HUES64 (cell line): ENCODE measurements around the gene GRAMD1A.
A peak's percentile ranks its signal among the peaks of the same experiment; 100 is the strongest.
"Not testable (repeated sequence)": the region's sequence is repeated elsewhere in the genome, so short reads cannot be mapped to it uniquely, and the experiment has no call there.

Source experiments
- H3K27ac ChIP-seq: 2 replicates; pipeline ENCODE4 v1.7.0; 2013; ENCODE audit warnings: low read depth, low read length, inconsistent platforms
- H3K27me3 ChIP-seq: 2 replicates; pipeline ENCODE4 v1.6.1; 2013; ENCODE audit warnings: mild to moderate bottlenecking, low read length; ENCODE audit not compliant: insufficient read depth
- H3K36me3 ChIP-seq: 2 replicates; pipeline ENCODE4 v1.6.1; 2013; ENCODE audit warnings: mild to moderate bottlenecking, low read length; ENCODE audit not compliant: insufficient read depth
- H3K4me1 ChIP-seq: 2 replicates; pipeline ENCODE4 v1.6.1; 2013; ENCODE audit warnings: mild to moderate bottlenecking, low read length, moderate library complexity; ENCODE audit not compliant: insufficient read depth
- H3K4me3 ChIP-seq: 2 replicates; pipeline ENCODE4 v1.5.1; 2013; ENCODE audit warnings: mild to moderate bottlenecking, low read length, moderate library complexity
- H3K9ac ChIP-seq: 2 replicates; pipeline ENCODE4 v1.6.1; 2013; ENCODE audit warnings: mild to moderate bottlenecking, low read depth, low read length
- H3K9me3 ChIP-seq: 2 replicates; pipeline ENCODE4 v1.6.1; 2013; ENCODE audit warnings: low read depth, low read length; ENCODE audit not compliant: insufficient read depth
- whole genome bisulfite sequencing: fragments of 150-250, 120-280 bp; methylation state at CpG from one replicate; pipeline ENCODE4 v1.1.7; 2013; ENCODE audit warnings: missing lambda C conversion rate; 5-methylcytosine and 5-hydroxymethylcytosine counted together

Gene GRAMD1A

DNA sequence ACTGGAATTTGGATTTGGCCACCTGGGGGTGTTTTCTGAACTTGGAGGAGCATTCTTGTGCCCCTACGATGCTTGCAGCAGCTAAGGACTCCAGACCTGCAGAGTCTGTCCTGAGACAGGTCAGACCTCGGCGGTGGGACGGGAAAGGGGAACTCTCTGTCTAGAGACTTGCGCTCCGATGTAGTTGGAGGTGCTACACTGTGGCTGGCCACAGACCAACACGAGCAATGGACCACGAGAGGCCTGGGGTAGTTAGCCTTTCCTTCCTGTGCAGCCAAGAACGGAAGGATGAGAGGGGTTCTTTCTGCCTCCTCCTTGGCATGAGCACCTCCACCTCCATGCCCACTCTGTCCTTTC is 5.9 kb upstream of the GRAMD1A start:
- H3K4me3 ChIP-seq, result no peak overlapping the region
- peaks cover 18% of the 10 kb centered on the region for H3K4me1 ChIP-seq
- H3K27ac ChIP-seq, result no peak overlapping the region
- H3K9ac ChIP-seq, result no peak overlapping the region
- no peaks in the 10 kb centered on the region for H3K9me3 ChIP-seq
- 92% methylated on average over 9 of the region's 9 CpGs for WGBS
- H3K36me3 ChIP-seq, result no peaks in the 10 kb centered on the region
- no peaks in the 10 kb centered on the region for H3K27me3 ChIP-seq

DNA sequence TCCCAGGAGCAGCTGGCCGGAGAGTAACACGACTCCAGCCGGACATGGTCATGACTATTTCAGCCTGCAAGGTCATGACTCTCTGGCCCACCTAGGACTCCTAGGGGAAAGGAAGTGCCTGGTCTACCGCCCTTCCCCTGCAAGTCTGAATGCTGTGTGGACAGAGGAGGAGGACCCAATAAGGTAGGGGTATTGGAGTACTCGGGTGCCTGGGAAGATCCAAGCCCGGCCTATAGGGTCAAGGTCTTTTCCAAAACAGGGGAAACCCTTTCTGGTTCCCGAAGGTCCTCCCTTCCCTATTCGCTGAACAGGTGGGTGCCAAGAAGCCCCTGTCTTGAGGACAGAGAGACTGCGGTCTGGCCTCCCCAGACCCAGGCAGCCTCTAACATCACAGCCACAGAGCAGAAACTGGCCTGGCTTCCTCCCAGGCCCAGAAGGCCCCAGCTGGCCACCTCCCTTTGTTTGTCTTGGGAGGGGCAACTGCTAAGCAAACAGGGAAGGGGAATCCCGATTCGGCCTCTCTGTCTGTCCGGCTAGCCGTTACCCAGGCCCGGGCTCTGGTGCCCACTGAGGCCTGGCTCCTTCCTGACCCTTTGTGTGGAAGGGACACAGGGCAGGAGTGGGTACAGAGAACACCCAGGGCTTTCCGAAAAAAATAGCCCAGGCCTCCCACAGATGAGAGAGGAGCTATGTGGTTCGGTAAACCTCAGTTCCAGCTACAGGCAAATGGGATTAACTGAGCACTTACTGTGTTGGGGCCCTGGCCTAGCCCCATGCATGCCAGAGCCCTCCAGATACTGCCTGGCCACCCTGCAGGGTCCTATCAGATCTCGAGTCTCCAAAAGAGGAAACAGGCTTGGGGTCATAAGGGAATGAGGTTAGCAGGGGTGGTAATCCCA is 5.2 kb upstream of the GRAMD1A start:
- Histone ChIP-seq H3K4me3 (no peak overlapping the region), H3K36me3 (no peaks in the 10 kb centered on the region), H3K27ac (no peak overlapping the region), H3K4me1 (peaks cover 18% of the 10 kb centered on the region), H3K27me3 (no peaks in the 10 kb centered on the region), H3K9me3 (no peaks in the 10 kb centered on the region), H3K9ac (no peak overlapping the region)
- 92% methylated on average over 17 of the region's 17 CpGs for WGBS

DNA sequence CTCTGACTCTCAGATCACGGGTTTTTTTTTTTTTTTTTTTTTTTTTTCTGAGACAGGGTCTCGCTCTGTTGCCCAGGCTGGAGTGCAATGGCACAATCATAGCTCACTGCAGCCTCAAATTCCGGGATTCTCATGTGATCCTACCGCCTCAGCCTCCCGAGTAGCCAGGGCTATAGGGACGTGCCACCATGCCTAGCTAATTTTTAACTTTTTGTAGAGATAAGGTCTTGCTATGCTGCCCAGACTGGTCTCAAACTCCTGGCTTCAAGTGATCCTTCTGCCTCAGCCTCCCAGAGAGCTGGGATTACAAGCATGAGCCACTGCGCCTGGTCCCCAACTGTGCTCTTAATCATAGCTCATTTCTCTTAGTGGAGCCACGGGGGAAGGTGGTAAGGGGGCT is 4.6 kb upstream of the GRAMD1A start:
- H3K4me1 ChIP-seq, result peaks cover 18% of the 10 kb centered on the region
- WGBS, result 98% methylated on average over 8 of the region's 8 CpGs
- no peak overlapping the region for H3K4me3 ChIP-seq
- no peak overlapping the region for H3K27ac ChIP-seq
- H3K9ac ChIP-seq, result no peak overlapping the region
- H3K9me3 ChIP-seq, result no peaks in the 10 kb centered on the region
- H3K27me3 ChIP-seq, result no peaks in the 10 kb centered on the region
- H3K36me3 ChIP-seq, result no peaks in the 10 kb centered on the region

DNA sequence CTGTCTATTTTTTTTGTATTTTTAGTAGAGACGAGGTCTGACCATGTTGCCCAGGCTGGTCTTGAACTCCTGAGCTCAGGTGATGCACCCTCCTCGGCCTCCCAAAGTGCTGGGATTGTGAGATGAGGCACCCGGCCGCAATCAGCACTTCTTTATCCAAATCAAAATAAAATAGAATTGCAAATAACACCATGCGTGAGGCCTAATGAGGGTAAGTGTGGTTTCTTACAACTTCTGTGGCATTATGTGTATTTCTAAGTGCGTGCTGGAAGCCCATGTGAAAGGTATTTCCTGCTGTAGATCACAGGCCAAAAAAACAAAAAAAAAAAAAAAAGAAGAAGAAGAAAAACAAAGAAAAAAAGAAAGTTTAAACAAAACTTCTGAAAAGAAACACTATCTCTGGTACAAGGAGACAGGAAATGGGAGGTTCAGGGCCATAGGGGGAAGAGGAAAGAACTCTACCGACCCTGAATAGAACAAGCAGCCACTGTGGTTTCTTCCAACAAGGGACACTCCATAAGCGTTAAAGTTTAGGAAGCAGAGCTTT is 3.0 kb upstream of the GRAMD1A start:
- H3K27ac ChIP-seq, result peak overlapping the region; percentile 42
- H3K4me1 ChIP-seq, result peaks cover 27% of the 10 kb centered on the region
- H3K27me3 ChIP-seq, result no peaks in the 10 kb centered on the region
- no peak overlapping the region for H3K9ac ChIP-seq
- no peaks in the 10 kb centered on the region for H3K9me3 ChIP-seq
- WGBS, result 55% methylated on average over 8 of the region's 8 CpGs
- peaks cover 5% of the 10 kb centered on the region for H3K36me3 ChIP-seq
- H3K4me3 ChIP-seq, result no peak overlapping the region

DNA sequence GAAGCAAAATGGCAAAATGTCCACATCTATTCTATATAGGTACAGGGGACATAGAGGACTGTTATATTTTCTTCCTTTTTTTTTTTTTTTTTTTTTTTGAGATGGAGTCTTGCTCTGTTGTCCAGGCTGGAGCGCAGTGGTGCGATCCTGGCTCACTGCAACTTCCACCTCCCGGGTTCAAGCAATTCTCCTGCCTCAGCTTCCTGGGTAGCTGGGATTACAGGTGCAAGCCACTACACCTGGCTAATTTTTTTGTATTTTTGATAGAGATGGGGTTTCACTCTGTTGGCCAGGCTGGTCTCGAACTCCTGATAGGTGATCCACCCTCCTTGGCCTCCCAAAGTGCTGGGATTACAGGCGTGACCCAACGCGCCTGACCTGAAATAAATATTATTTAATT is 1.9 kb upstream of the GRAMD1A start:
- not testable (repeated sequence) for H3K9me3 ChIP-seq, H3K4me3 ChIP-seq, H3K27ac ChIP-seq, H3K27me3 ChIP-seq, H3K9ac ChIP-seq
- Histone ChIP-seq H3K36me3 (peaks cover 10% of the 10 kb centered on the region), H3K4me1 (peaks cover 33% of the 10 kb centered on the region)
- 99% methylated on average over 4 of the region's 7 CpGs for WGBS

DNA sequence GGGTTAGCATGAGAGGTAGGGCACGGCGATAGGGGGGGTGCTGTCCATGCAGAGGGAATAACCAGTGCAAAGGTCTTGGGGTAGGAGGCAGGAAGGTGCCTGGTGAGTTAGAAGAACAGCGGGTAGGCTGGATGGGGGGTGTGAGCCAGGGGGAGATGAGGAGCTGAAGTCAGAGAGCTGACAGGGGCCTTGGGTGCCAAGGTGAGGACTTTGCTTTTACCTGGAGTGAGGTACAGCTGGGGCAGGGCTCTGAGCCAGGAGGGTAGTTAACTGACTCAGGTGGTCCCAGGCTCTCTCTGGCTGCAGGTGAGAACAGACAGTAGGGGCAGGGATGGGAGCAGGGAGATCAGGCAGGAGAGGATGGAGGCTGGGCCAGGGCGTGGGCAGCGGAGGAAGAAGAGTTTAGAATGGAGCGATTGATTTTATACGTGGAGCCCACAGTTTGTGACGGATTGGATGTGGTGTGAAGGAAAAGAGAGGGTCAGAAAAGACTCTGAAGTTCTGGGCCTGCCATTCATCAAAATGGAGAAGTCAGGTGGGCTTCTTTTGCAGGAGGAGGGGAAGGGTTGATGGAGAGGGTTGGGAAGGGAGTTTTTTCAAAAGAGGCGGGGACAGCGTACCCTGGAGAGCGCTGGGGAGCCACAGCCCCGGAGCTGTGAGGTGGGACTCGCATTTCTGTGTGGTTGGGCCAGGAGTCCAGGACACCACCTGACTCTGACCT is 1.2 kb upstream of the GRAMD1A start:
- Histone ChIP-seq H3K4me1 (peaks cover 38% of the 10 kb centered on the region), H3K27ac (peak overlapping the region; percentile 97; the same call in 1 of the 2 replicates), H3K9ac (peak overlapping the region; percentile 85)

DNA sequence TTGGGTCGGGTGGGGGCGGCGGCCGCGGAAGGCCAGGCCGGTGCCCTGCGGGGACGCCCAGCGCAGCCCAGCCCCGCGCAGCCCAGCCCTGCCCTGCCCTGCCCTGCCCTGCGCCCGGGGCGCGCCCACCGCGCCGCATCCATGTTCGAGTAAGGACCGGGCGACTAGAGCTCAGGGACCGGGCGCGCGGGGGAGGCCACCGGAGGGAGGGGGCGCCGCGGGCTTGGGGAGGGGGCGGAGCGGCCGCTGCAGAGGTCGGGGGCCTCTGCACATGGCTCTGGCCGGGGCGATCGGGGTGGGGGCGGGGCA is 169 bp downstream of the GRAMD1A start:
- no peaks in the 10 kb centered on the region for H3K9me3 ChIP-seq
- H3K9ac ChIP-seq, result peak overlapping the region; percentile 85
- H3K36me3 ChIP-seq, result peaks cover 23% of the 10 kb centered on the region
- H3K27me3 ChIP-seq, result no peaks in the 10 kb centered on the region
- peak overlapping the region; percentile 84 for H3K4me3 ChIP-seq
- peak overlapping the region; percentile 97; the same call in 1 of the 2 replicates for H3K27ac ChIP-seq
- H3K4me1 ChIP-seq, result peaks cover 44% of the 10 kb centered on the region
- under 1% methylated on average over 37 of the region's 37 CpGs for WGBS

More for the DNA sequence above, 1.2 kb upstream of the GRAMD1A start:
- no peaks in the 10 kb centered on the region for H3K9me3 ChIP-seq
- WGBS, result 27% methylated on average over 13 of the region's 13 CpGs
- H3K4me3 ChIP-seq, result peak overlapping the region; percentile 84
- no peaks in the 10 kb centered on the region for H3K27me3 ChIP-seq
- peaks cover 11% of the 10 kb centered on the region for H3K36me3 ChIP-seq

DNA sequence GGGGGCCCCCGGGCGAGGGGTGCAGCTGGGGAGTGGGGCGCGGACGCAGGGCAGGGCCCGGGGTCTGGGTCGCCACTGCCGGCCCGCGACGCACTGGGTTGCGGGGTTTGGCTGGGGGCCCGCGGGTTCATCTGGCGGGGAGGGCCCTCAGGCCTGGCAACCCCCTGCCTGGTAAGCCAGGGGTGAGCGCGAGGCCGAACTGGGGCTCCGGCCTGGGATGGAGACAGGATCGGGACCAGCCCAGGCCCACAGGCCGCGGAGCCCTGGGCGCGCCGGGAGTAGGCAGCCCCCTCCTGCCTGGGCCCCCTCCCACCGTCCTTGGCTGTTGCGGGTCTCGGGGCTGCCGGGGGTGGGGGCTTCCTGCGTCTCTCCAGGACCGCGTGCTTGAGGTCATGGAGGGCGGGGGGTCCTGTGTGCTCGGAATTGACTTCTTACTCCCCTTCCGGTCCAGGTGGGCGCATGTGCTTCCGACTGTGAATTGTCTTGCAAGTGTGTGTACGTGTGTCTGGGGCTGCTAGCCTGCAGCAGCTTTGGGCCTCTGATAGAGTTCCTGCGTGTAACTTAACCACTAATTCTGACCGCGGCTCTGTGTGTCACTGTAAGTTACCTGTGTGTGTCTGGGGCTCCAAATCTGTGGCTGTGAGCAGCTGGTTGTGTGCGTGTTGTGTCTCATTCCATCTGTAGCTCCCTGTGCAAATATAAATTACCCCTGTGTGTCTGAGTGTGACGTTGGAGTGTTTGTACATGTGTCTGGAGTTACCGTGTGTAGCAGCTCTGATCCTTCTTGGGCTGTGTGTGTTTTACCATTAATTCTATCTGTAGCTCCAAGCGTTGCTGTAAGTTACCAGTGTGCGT is 751 bp downstream of the GRAMD1A start:
- Histone ChIP-seq H3K27ac (peak overlapping the region; percentile 97), H3K9ac (peak overlapping the region; percentile 84), H3K36me3 (peaks cover 28% of the 10 kb centered on the region), H3K9me3 (no peaks in the 10 kb centered on the region), H3K27me3 (no peaks in the 10 kb centered on the region), H3K4me3 (peak overlapping the region; percentile 84), H3K4me1 (peaks cover 44% of the 10 kb centered on the region)
- 4% methylated on average over 46 of the region's 46 CpGs for WGBS

DNA sequence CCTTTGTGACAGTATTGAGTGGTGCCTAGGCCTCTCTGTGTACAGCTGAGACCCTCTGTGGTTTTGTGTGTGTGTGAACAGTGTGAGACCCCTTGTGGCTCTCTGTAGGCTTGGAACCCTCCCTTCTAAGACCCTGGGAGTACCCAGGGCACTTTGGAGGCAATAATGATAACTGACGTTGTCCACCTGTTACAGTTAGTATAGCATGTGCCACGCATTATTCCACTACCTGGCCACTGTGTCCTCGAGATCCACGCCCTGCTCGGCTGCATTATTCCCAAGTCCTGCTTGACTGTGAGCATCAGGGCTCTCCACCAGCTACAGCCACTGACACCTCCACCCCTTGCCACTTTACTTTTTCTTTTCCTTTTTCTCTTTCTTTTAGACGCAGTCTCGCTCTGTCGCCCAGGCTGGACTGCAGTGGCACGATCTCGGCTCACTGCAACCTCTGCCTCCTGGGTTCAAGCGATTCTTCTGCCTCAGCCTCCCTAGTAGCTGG is 2.0 kb downstream of the GRAMD1A start:
- H3K4me3 ChIP-seq, result peak overlapping the region; percentile 84
- peaks cover 40% of the 10 kb centered on the region for H3K36me3 ChIP-seq
- no peaks in the 10 kb centered on the region for H3K9me3 ChIP-seq
- H3K27ac ChIP-seq, result no peak overlapping the region
- peaks cover 38% of the 10 kb centered on the region for H3K4me1 ChIP-seq
- 92% methylated on average over 11 of the region's 11 CpGs for WGBS
- H3K27me3 ChIP-seq, result no peaks in the 10 kb centered on the region
- no peak overlapping the region for H3K9ac ChIP-seq

DNA sequence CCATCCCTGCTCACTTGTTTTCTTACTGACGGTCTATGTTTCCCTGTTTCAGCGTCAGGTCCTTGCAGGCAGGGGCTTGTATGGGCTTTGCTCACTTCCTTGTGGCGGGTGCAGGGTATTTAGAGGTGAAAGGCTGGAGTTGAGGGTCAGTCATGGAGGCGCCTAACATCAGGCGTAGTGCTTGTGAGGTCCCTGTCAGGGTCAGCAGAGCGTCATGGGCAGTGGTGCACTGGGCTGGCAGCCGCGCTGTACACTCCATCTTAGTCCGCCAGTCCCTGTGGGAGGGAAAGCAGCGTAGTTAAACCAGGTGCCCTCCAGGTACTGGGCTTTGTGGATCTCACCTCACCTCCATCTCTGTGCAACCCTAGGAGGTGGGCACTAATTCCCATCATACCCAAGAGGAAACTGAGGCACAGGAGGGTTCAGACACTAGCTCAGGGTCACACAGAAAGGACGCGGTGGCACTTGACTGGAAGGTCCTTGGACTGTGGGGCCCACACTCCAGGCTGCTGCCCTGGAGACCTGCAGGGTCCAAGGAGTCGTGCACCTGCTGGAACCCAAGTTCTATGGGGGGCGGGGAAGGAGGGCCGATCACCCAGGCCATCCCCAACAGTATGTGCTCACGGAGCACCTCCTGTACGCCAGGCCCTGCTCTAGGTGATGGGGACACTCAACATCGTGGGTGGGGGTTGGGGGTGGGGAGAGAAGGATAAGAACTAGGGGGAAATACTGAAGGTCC is 4.6 kb downstream of the GRAMD1A start:
- peaks cover 26% of the 10 kb centered on the region for H3K4me1 ChIP-seq
- peaks cover 62% of the 10 kb centered on the region for H3K36me3 ChIP-seq
- no peaks in the 10 kb centered on the region for H3K9me3 ChIP-seq
- no peaks in the 10 kb centered on the region for H3K27me3 ChIP-seq
- H3K9ac ChIP-seq, result no peak overlapping the region
- H3K4me3 ChIP-seq, result no peak overlapping the region
- 94% methylated on average over 18 of the region's 18 CpGs for WGBS
- H3K27ac ChIP-seq, result no peak overlapping the region
